Kidney (tissue), 14 donors: ENCODE data around the gene CHST13. TPM values are rescaled to one million over a fixed set of nuclear protein-coding genes. Genes with fewer than 3 reads are reported as not detected.

Experiments
- DNase-seq, 5 donors: peaks; one replicate each; pipeline ENCODE4 v3.0.0-alpha.2; 2013 to 2020
- FAIRE-seq: peaks from 2 replicates; lab custom pipeline; 2012; peaks lifted over from hg19 to GRCh38; lab: Jason Lieb, UNC
- H3K27ac ChIP-seq, 2 donors: one replicate each; pipeline ENCODE4 v1.7.0; 2013; ENCODE audit warnings: low read depth in 2 of 2, low read length in 2 of 2, inconsistent platforms in 1 of 2
- H3K27me3 ChIP-seq: one replicate; pipeline ENCODE4 v1.7.1; 2013; ENCODE audit warnings: low read length, inconsistent platforms; ENCODE audit not compliant: control insufficient read depth, insufficient read depth
- H3K36me3 ChIP-seq, 3 donors: one replicate each; pipeline versions ENCODE4 v1.7.0 to v1.7.1; 2013; ENCODE audit warnings: low read length in 3 of 3, control low read depth in 1 of 3, inconsistent platforms in 1 of 3; ENCODE audit not compliant: insufficient read depth in 3 of 3, control insufficient read depth in 2 of 3
- H3K4me1 ChIP-seq, 3 donors: one replicate each; pipeline versions ENCODE4 v1.7.0 to v1.7.1; 2013; ENCODE audit warnings: low read length in 3 of 3, inconsistent platforms in 1 of 3, low read depth in 1 of 3; ENCODE audit not compliant: control insufficient read depth in 2 of 3, insufficient read depth in 2 of 3
- H3K4me3 ChIP-seq, 3 donors: one replicate each; pipeline versions ENCODE4 v1.7.0 to v1.8.1; 2013; ENCODE audit warnings: low read length in 3 of 3, control low read depth in 1 of 3, inconsistent platforms in 1 of 3
- H3K9ac ChIP-seq, 3 donors: one replicate each; pipeline versions ENCODE4 v1.7.0 to v1.7.1; 2013; ENCODE audit warnings: low read length in 3 of 3, control low read depth in 1 of 3, inconsistent platforms in 1 of 3
- H3K9me3 ChIP-seq, 3 donors: one replicate each; pipeline versions ENCODE4 v1.7.0 to v1.7.1; 2013; ENCODE audit warnings: low read length in 3 of 3, control low read depth in 1 of 3, inconsistent platforms in 1 of 3; ENCODE audit not compliant: control insufficient read depth in 2 of 3, insufficient read depth in 1 of 3
- CTCF ChIP-seq: IDR thresholded peaks from 3 replicates; pipeline ENCODE4 v1.5.1; 2012; ENCODE audit warnings: mild to moderate bottlenecking, moderate library complexity, borderline replicate concordance; ENCODE audit not compliant: insufficient read depth; ENCODE audit errors: extremely low read depth
- intact Hi-C: fragments of 100-400 bp; cut with DNase I; formaldehyde crosslinking; loops from one replicate; pipeline ENCODE4 v1.11.1; 2022
- polyA plus RNA-seq: library from polyadenylated mRNA; stranded (reverse); fragments of 350-450 nt; fragmentation: Illumina TruSeq; extraction: RNeasy Lipid Tissue Mini Kit (QIAGEN cat#74804); gene quantifications from one replicate; pipeline ENCODE4 v1.2.3, GENCODE V29; 2014; ENCODE audit warnings: low read depth, low replicate concordance; ENCODE audit not compliant: insufficient read depth
- total RNA-seq: library from RNA; stranded (reverse); fragmentation: NEBNext Ultra II Directional; extraction: Animal tissue kit (Norgen Biotek cat#: 25700); gene quantifications from one replicate; pipeline ENCODE4 v1.2.1, GENCODE V29; 2021
- donor health status: control.
- donor health status: control.
- donor health status: control.
- donor health status: control.
- donor health status: control.
- donor health status: DM: yes; HTN: yes; CAD: no.
- donor health status: Normal renal cell carcinoma (clear cell type).

CHST13 gene
- total and polyA plus RNA-seq, 2 donors from 2014 or later, result 3.3 to 7.0 TPM

GRCh38 chr3:126494204-126494969 lies 29.6 kb upstream of the CHST13 start:
- DNase-seq, result peak in 1 of 5 donors; percentile 35
- no peaks in the 10 kb centered on the region for H3K27me3 ChIP-seq
- no peak for TF ChIP-seq CTCF
- no peak overlapping the region for H3K27ac ChIP-seq
- FAIRE-seq, result no peak
- no peaks in the 10 kb centered on the region for H3K4me1 ChIP-seq
- intact Hi-C loops, result no loop called here
- no peak overlapping the region for H3K9ac ChIP-seq
- H3K36me3 ChIP-seq, result no peaks in the 10 kb centered on the region
- H3K9me3 ChIP-seq, result no peaks in the 10 kb centered on the region
- H3K4me3 ChIP-seq, result no peak overlapping the region

GRCh38 chr3:126494970-126495230 lies 29.1 kb upstream of the CHST13 start:
- FAIRE-seq, result no peak
- intact Hi-C loops, result no loop called here
- no peak overlapping the region for H3K27ac ChIP-seq

GRCh38 chr3:126495786-126496185 lies 28.2 kb upstream of the CHST13 start:
- FAIRE-seq (no peak), DNase-seq (peak in 1 of 5 donors; percentile 68)
- no peak overlapping the region for H3K9ac ChIP-seq
- no peaks in the 10 kb centered on the region for H3K27me3 ChIP-seq
- no peak overlapping the region for H3K27ac ChIP-seq
- intact Hi-C loops, result no loop called here
- no peaks in the 10 kb centered on the region for H3K4me1 ChIP-seq
- no peaks in the 10 kb centered on the region for H3K9me3 ChIP-seq
- H3K4me3 ChIP-seq, result no peak overlapping the region
- no peak for TF ChIP-seq CTCF
- H3K36me3 ChIP-seq, result no peaks in the 10 kb centered on the region

More at GRCh38 chr3:126494970-126495230, 29.1 kb upstream of the CHST13 start:
- Histone ChIP-seq H3K36me3 (no peaks in the 10 kb centered on the region), H3K9me3 (no peaks in the 10 kb centered on the region), H3K4me1 (no peaks in the 10 kb centered on the region), H3K9ac (no peak overlapping the region), H3K27me3 (no peaks in the 10 kb centered on the region), H3K4me3 (no peak overlapping the region)
- DNase-seq, result peak in 1 of 5 donors; percentile 46
- no peak for TF ChIP-seq CTCF
